K562 treated with DMSO at 1 percent for 12 hours (cell line): ENCODE data around the gene RTL3. TPM values are rescaled to one million over a fixed set of nuclear protein-coding genes. Genes with fewer than 3 reads are reported as not detected.

ENCODE experiments used
- total RNA-seq: library from RNA; unstranded; fragments of 300-600 nt; gene quantifications from 2 replicates; pipeline ENCODE4 v1.2.3, GENCODE V29; 2022; ENCODE audit not compliant: insufficient read depth

Gene RTL3, protein sequence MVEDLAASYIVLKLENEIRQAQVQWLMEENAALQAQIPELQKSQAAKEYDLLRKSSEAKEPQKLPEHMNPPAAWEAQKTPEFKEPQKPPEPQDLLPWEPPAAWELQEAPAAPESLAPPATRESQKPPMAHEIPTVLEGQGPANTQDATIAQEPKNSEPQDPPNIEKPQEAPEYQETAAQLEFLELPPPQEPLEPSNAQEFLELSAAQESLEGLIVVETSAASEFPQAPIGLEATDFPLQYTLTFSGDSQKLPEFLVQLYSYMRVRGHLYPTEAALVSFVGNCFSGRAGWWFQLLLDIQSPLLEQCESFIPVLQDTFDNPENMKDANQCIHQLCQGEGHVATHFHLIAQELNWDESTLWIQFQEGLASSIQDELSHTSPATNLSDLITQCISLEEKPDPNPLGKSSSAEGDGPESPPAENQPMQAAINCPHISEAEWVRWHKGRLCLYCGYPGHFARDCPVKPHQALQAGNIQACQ
- not detected in 2 replicates for total RNA-seq

DNA sequence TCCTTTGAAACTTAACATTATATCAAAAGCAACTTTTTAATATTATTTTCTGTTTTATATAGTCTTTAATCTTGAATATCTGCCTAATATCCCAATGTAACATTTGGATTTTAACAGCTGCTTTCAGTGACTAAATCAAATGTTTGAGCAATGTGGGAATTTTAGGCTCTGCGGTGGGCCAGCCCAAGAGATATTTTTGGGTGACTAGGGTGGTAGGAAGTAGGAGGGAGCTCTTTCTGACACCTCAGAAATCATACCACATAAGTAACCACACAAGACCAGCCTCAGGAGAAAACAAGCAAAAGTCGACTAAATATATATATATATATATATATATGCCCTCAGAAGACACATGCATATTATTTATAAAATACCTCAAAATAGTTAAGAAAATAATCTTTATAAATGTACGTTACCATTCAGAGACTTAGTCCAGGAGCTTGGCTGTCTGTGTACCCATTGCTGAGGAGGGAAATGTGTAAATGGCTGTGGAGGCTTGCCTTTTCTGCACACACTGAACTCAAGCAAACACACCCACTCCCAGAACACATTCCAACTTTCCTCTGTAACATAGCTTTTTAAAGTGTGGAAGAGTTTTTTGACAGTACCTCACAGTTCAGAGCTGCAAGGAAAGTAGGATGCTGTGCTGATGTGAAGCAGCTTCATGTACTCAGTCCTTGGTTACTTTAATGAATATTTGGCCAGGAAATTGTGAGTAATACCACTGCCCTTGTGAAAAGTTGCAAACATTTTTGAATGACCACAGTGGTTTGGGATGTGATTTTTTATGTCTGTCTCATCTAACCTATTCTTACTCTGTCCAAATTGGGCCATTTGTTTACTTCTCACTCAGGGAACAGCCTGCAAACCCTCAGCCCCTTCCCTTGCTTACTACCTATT, at the start of gene RTL3:
Gene RTL3, minus strand, starts transcription at position 484 of the 900 bp plus-strand sequence. CDS start 908 bp downstream, outside the sequence.

Other genes starting within 250 kb of the RTL3 start
- not detected in 2 replicates for gene LPAR4, start 88.4 kb upstream of the RTL3 start, total RNA-seq